ENCODE data around the gene KHDC3L.

Gene KHDC3L

GRCh38 chr6:73362358-73362757 lies at the start of gene KHDC3L:
TSS of gene KHDC3L (plus strand) at chr6:73362658. CDS start at chr6:73362730, 72 bp downstream.
- DNase-seq, result no peak

GRCh38 chr6:73314577-73315492 lies 47.6 kb upstream of the KHDC3L start:
- no peak for DNase-seq

GRCh38 chr6:73323323-73323722 lies 39.1 kb upstream of the KHDC3L start:
- no peak for DNase-seq

- DNase-seq, result no peak
These were observed 36.8 kb upstream of the KHDC3L start for GRCh38 chr6:73325656-73326055.

- DNase-seq, result no peak
These were observed 33.7 kb upstream of the KHDC3L start for GRCh38 chr6:73328790-73329189.

GRCh38 chr6:73329201-73329600 lies 33.3 kb upstream of the KHDC3L start:
- no peak for DNase-seq

- no peak for DNase-seq
These were observed 23.1 kb upstream of the KHDC3L start for GRCh38 chr6:73339340-73339739.

- no peak for DNase-seq
These were observed 22.4 kb upstream of the KHDC3L start for GRCh38 chr6:73340048-73340447.

GRCh38 chr6:73341335-73341734 lies 21.1 kb upstream of the KHDC3L start:
- DNase-seq, result no peak

- DNase-seq, result no peak
These were observed 20.3 kb upstream of the KHDC3L start for GRCh38 chr6:73342174-73342573.

- DNase-seq, result no peak
These were observed 19.3 kb upstream of the KHDC3L start for GRCh38 chr6:73343164-73343563.

- no peak for DNase-seq
These were observed 13.8 kb upstream of the KHDC3L start for GRCh38 chr6:73348550-73349204.

GRCh38 chr6:73349311-73349710 lies 13.1 kb upstream of the KHDC3L start:
- no peak for DNase-seq

- DNase-seq, result no peak
These were observed 8.5 kb upstream of the KHDC3L start, which contains the start of gene DPPA5 for GRCh38 chr6:73353636-73354593. TSS of gene DPPA5 (minus strand) at chr6:73354276. CDS start at chr6:73354225, 51 bp downstream.

- no peak for DNase-seq
These were observed 545 bp downstream of the KHDC3L start for GRCh38 chr6:73362869-73363536.

GRCh38 chr6:73363537-73363875 lies 1.0 kb downstream of the KHDC3L start:
- no peak for DNase-seq

- DNase-seq, result no peak
These were observed 1.7 kb downstream of the KHDC3L start for GRCh38 chr6:73364121-73364520.

GRCh38 chr6:73364549-73364948 lies 2.1 kb downstream of the KHDC3L start:
- DNase-seq, result no peak

- no peak for DNase-seq
These were observed 5.4 kb downstream of the KHDC3L start for GRCh38 chr6:73367761-73368355.

GRCh38 chr6:73368675-73369074 lies 6.2 kb downstream of the KHDC3L start:
- no peak for DNase-seq

- no peak for DNase-seq
These were observed 6.7 kb downstream of the KHDC3L start for GRCh38 chr6:73369157-73369556.

GRCh38 chr6:73369563-73369962 lies 7.1 kb downstream of the KHDC3L start, which contains the start of gene OOEP:
TSS of gene OOEP (minus strand) at chr6:73369897. CDS start at chr6:73369792, 105 bp downstream.
- DNase-seq, result no peak

Measured in activated CD8-positive, alpha-beta memory T cell treated with anti-CD3 and anti-CD28 coated beads for 24 hours (primary cell).